K562 (cell line): Measurements from ENCODE around the gene LY6G6C. TPM values are rescaled to one million over a fixed set of nuclear protein-coding genes. Genes with fewer than 3 reads are reported as not detected.

ENCODE experiments used
- ARHGAP35 ChIP-seq: fragments of 450-650 bp; IDR thresholded peaks from 2 replicates; pipeline ENCODE4 v1.6.1; 2018; ENCODE audit not compliant: partially characterized antibody
- BCLAF1 ChIP-seq, 2 experiments: fragments of 450-650 bp in 1 of 2; IDR thresholded peaks; 2 replicates each; pipeline ENCODE4 v1.6.1; 2011 to 2017; ENCODE audit warnings: low read depth in 2 of 2, antibody characterized with exemption in 1 of 2, borderline replicate concordance in 1 of 2, low read length in 1 of 2, mild to moderate bottlenecking in 1 of 2, mixed read lengths in 1 of 2; ENCODE audit not compliant: control insufficient read depth in 1 of 2
- HDAC1 ChIP-seq, 2 experiments: fragments of 450-650 bp; IDR thresholded peaks; 2 replicates each; pipeline ENCODE4 v1.6.1; 2016 to 2017; ENCODE audit warnings: inconsistent platforms in 1 of 2, mild to moderate bottlenecking in 1 of 2, moderate library complexity in 1 of 2
- MCM3 ChIP-seq: fragments of 450-650 bp; IDR thresholded peaks from 2 replicates; pipeline ENCODE4 v1.6.1; 2016
- NEUROD1 ChIP-seq: fragments of 150-350 bp; IDR thresholded peaks from 2 replicates; pipeline ENCODE4 v1.6.1; 2014; ENCODE audit warnings: borderline replicate concordance, low read length, low read depth; ENCODE audit not compliant: partially characterized antibody
- PTRF ChIP-seq: fragments of 450-650 bp; IDR thresholded peaks from 2 replicates; pipeline ENCODE4 v1.6.1; 2016; ENCODE audit warnings: mild to moderate bottlenecking, missing genetic modification characterization, missing compliant biosample characterization
- U2AF1 ChIP-seq: fragments of 200-400 bp; formaldehyde crosslinking; optimal IDR thresholded peaks from 2 replicates; pipeline ENCODE3; 2017; ENCODE audit warnings: mild to moderate bottlenecking, low read depth, low read length, moderate library complexity
- USF1 ChIP-seq: sonication (generic); formaldehyde crosslinking; IDR thresholded peaks from 2 replicates; pipeline ENCODE4 v1.9.0; 2022; ENCODE audit warnings: mild to moderate bottlenecking, missing genetic modification reagents
- polyA plus RNA-seq, 8 experiments: library from polyadenylated mRNA; depleted of rRNA in 4 of 8; stranded (reverse) in 5 of 8; unstranded in 3 of 8; fragments of >200 nt; fragmentation: Nextera tagmentation in 2 of 8; fragmentation: Illumina TruSeq in 1 of 8; extraction: Ambion mirVana in 2 of 8; extraction: Trizol in 1 of 8; gene quantifications; 2 replicates each; pipeline versions ENCODE4 v1.2.1 to v1.2.3, GENCODE V29; 2011 to 2014; ENCODE audit warnings: inconsistent platforms in 1 of 8, missing spikeins in 1 of 8
- total RNA-seq, 7 experiments: library from RNA; depleted of rRNA in 6 of 7; stranded (reverse); fragments of >200 nt in 6 of 7; fragmentation: Illumina TruSeq in 2 of 7; extraction: Trizol in 2 of 7; gene quantifications; 2 replicates each; pipeline versions ENCODE4 v1.2.1 to v1.2.3, GENCODE V29; 2011 to 2021; ENCODE audit warnings: low replicate concordance in 1 of 7
- TF ChIP-seq, protein P1 (sequence below): sonication (generic); formaldehyde crosslinking; IDR thresholded peaks from 2 replicates; pipeline ENCODE4 v1.8.0; 2022; ENCODE audit warnings: mild to moderate bottlenecking, missing genetic modification reagents, borderline replicate concordance

Gene LY6G6C
- total and polyA plus RNA-seq, 9 of the 15 experiments (the other 6 are each of a cell fraction or from before 2014, with no cell fraction given), result 0.06 to 0.20 TPM; not detected in 7

- no peak for TF ChIP-seq BCLAF1 (IDR thresholded peaks at IDR 0.05; ENCODE audit: borderline replicate concordance in 1 of 2, control insufficient read depth in 1 of 2, low read depth in 2 of 2, low read length in 1 of 2)
- no peak for TF ChIP-seq ARHGAP35
- TF ChIP-seq U2AF1, result no peak
- TF ChIP-seq USF1 (CRISPR knock-in tag), result 0 out of 2 replicates have a peak, but pooled peaks have one; percentile 29
- peak in 1 of 2 experiments; percentile 44; a peak in 2 of 4 replicates for TF ChIP-seq HDAC1 (IDR thresholded peaks at IDR 0.05)
- no peak for TF ChIP-seq MCM3
- TF ChIP-seq PTRF (tag), result no peak
- TF ChIP-seq, protein P1, sequence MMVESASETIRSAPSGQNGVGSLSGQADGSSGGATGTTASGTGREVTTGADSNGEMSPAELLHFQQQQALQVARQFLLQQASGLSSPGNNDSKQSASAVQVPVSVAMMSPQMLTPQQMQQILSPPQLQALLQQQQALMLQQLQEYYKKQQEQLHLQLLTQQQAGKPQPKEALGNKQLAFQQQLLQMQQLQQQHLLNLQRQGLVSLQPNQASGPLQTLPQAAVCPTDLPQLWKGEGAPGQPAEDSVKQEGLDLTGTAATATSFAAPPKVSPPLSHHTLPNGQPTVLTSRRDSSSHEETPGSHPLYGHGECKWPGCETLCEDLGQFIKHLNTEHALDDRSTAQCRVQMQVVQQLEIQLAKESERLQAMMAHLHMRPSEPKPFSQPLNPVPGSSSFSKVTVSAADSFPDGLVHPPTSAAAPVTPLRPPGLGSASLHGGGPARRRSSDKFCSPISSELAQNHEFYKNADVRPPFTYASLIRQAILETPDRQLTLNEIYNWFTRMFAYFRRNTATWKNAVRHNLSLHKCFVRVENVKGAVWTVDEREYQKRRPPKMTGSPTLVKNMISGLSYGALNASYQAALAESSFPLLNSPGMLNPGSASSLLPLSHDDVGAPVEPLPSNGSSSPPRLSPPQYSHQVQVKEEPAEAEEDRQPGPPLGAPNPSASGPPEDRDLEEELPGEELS (CRISPR knock-in tag), result no peak
- TF ChIP-seq NEUROD1, result peak; percentile 56
These were observed 35.1 kb downstream of the LY6G6C start (continued) for GRCh38 chr6:31686483-31686882.
